IMR-90 (cell line): ENCODE data around the gene LMTK2.

ENCODE experiments used
- CEBPB ChIP-seq: IDR thresholded peaks from 2 replicates; pipeline ENCODE4 v1.6.1; 2012; ENCODE audit warnings: low read depth, low read length, improper control_type of control experiment
- POLR2A ChIP-seq: IDR thresholded peaks from 2 replicates; pipeline ENCODE4 v1.6.1; 2012; ENCODE audit warnings: mild to moderate bottlenecking, low read depth, low read length
- RAD21 ChIP-seq: IDR thresholded peaks from 2 replicates; pipeline ENCODE4 v1.6.1; 2012; ENCODE audit warnings: low read length, improper control_type of control experiment
- RFX5 ChIP-seq: IDR thresholded peaks from 2 replicates; pipeline ENCODE4 v1.8.0; 2012; ENCODE audit warnings: low read depth, mild to moderate bottlenecking, low read length, moderate library complexity
- TF ChIP-seq, protein P1 (sequence below): conservative IDR thresholded peaks from 2 replicates; pipeline ENCODE4 v1.5.1; 2012; ENCODE audit warnings: mild to moderate bottlenecking, low read depth, low read length, improper control_type of control experiment
- TF ChIP-seq, protein P2 (sequence below): fragments of 150-350 bp; IDR thresholded peaks from 2 replicates; pipeline ENCODE4 v1.6.1; 2016; ENCODE audit warnings: low read depth, mild to moderate bottlenecking, low read length, moderate library complexity, borderline replicate concordance

DNA sequence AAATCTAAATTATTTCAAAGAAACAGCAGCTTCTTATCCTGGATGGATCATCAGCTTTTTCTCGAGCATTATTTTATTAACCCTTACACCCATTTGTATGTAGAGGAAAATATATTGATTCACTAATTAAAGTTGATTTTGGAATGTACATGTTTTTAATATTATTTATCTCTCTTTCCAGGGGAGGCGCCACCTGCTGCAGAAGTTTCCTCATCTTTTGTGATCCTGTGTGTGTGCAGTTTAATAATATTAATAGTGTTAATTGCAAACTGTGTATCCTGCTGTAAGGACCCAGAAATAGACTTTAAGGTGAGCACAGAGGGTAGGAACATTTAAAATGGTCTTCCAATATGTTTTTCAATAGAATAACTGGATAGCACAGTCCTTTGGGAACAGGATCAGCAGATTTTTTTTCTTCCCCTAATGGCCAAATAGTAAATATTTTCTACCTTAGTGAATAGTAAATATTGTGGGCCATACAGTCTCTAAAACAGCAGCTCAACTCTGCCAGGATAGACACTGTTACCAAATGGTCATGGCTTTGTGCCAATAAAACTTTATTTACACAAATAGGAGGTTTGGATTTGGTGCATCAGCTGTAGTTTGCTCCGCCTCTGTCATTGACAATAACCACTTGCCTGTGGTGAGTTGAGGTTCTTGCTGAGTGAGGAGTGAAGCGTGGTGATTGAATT, 30.6 kb downstream of the LMTK2 start:
- TF ChIP-seq CEBPB (no peak), POLR2A (no peak), RAD21 (no peak), RFX5 (no peak)
- TF ChIP-seq, protein P1, sequence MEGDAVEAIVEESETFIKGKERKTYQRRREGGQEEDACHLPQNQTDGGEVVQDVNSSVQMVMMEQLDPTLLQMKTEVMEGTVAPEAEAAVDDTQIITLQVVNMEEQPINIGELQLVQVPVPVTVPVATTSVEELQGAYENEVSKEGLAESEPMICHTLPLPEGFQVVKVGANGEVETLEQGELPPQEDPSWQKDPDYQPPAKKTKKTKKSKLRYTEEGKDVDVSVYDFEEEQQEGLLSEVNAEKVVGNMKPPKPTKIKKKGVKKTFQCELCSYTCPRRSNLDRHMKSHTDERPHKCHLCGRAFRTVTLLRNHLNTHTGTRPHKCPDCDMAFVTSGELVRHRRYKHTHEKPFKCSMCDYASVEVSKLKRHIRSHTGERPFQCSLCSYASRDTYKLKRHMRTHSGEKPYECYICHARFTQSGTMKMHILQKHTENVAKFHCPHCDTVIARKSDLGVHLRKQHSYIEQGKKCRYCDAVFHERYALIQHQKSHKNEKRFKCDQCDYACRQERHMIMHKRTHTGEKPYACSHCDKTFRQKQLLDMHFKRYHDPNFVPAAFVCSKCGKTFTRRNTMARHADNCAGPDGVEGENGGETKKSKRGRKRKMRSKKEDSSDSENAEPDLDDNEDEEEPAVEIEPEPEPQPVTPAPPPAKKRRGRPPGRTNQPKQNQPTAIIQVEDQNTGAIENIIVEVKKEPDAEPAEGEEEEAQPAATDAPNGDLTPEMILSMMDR = no peak
- TF ChIP-seq, protein P2, sequence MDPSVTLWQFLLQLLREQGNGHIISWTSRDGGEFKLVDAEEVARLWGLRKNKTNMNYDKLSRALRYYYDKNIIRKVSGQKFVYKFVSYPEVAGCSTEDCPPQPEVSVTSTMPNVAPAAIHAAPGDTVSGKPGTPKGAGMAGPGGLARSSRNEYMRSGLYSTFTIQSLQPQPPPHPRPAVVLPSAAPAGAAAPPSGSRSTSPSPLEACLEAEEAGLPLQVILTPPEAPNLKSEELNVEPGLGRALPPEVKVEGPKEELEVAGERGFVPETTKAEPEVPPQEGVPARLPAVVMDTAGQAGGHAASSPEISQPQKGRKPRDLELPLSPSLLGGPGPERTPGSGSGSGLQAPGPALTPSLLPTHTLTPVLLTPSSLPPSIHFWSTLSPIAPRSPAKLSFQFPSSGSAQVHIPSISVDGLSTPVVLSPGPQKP = no peak
